Osteocyte (in vitro differentiated cells): Measurements from ENCODE around the gene SEMA4C. TPM values are rescaled to one million over a fixed set of nuclear protein-coding genes. Genes with fewer than 3 reads are reported as not detected.

Experiments
- DNase-seq: peaks from one replicate; pipeline ENCODE4 v3.0.0; 2021; ENCODE audit warnings: mixed read lengths; ENCODE audit not compliant: unreplicated experiment; ENCODE audit errors: extremely low spot score
- H3K27ac Mint-ChIP-seq: one replicate; pipeline ENCODE4 v1.8.0; 2021; ENCODE audit warnings: mild to moderate bottlenecking, mixed read lengths; ENCODE audit not compliant: unreplicated experiment
- H3K27me3 Mint-ChIP-seq: one replicate; pipeline ENCODE4 v1.8.0; 2021; ENCODE audit warnings: mixed read lengths; ENCODE audit not compliant: unreplicated experiment
- H3K36me3 Mint-ChIP-seq: one replicate; pipeline ENCODE4 v1.8.0; 2021; ENCODE audit warnings: mixed read lengths; ENCODE audit not compliant: unreplicated experiment
- H3K4me1 Mint-ChIP-seq: one replicate; pipeline ENCODE4 v1.8.0; 2021; ENCODE audit warnings: mixed read lengths; ENCODE audit not compliant: unreplicated experiment
- H3K4me3 Mint-ChIP-seq: one replicate; pipeline ENCODE4 v1.8.0; 2021; ENCODE audit warnings: mild to moderate bottlenecking, moderate library complexity, mixed read lengths; ENCODE audit not compliant: unreplicated experiment
- H3K9me3 Mint-ChIP-seq: one replicate; pipeline ENCODE4 v1.8.0; 2021; ENCODE audit warnings: mixed read lengths; ENCODE audit not compliant: unreplicated experiment
- total RNA-seq: library from RNA; stranded (reverse); gene quantifications from 2 replicates; pipeline ENCODE4 v1.2.1, GENCODE V29; 2021
- TF ChIP-seq, protein P1 (sequence below): fragments of 200-600 bp; sonication (generic); IDR thresholded peaks from 2 replicates; pipeline ENCODE4 v1.5.0; 2021; ENCODE audit warnings: antibody characterized with exemption, mild to moderate bottlenecking, moderate library complexity

Gene SEMA4C
- total RNA-seq, 1 donor from 2014 or later = 33.8 TPM

- DNase-seq = no peak
- Mint-ChIP-seq H3K9me3 (no peaks in the 10 kb centered on the region), H3K36me3 (no peaks in the 10 kb centered on the region), H3K4me1 (peaks cover 32% of the 10 kb centered on the region), H3K27ac (no peak overlapping the region), H3K4me3 (no peak overlapping the region), H3K27me3 (peaks cover 10% of the 10 kb centered on the region)
- TF ChIP-seq, protein P1, sequence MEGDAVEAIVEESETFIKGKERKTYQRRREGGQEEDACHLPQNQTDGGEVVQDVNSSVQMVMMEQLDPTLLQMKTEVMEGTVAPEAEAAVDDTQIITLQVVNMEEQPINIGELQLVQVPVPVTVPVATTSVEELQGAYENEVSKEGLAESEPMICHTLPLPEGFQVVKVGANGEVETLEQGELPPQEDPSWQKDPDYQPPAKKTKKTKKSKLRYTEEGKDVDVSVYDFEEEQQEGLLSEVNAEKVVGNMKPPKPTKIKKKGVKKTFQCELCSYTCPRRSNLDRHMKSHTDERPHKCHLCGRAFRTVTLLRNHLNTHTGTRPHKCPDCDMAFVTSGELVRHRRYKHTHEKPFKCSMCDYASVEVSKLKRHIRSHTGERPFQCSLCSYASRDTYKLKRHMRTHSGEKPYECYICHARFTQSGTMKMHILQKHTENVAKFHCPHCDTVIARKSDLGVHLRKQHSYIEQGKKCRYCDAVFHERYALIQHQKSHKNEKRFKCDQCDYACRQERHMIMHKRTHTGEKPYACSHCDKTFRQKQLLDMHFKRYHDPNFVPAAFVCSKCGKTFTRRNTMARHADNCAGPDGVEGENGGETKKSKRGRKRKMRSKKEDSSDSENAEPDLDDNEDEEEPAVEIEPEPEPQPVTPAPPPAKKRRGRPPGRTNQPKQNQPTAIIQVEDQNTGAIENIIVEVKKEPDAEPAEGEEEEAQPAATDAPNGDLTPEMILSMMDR = no peak
These were observed 26.1 kb upstream of the SEMA4C start for GRCh38 chr2:96895746-96896651.

GRCh38 chr2:96895032-96895745 is 25.3 kb upstream of the SEMA4C start:
- no peaks in the 10 kb centered on the region for H3K36me3 Mint-ChIP-seq
- DNase-seq = no peak
- H3K4me3 Mint-ChIP-seq = no peak overlapping the region
- H3K4me1 Mint-ChIP-seq = peaks cover 36% of the 10 kb centered on the region
- no peak overlapping the region for H3K27ac Mint-ChIP-seq
- peaks cover 10% of the 10 kb centered on the region for H3K27me3 Mint-ChIP-seq
- H3K9me3 Mint-ChIP-seq = no peaks in the 10 kb centered on the region
- TF ChIP-seq, protein P1 = no peak

GRCh38 chr2:96894151-96894531 is 24.3 kb upstream of the SEMA4C start:
- H3K36me3 Mint-ChIP-seq = no peaks in the 10 kb centered on the region
- DNase-seq = no peak
- H3K27ac Mint-ChIP-seq = no peak overlapping the region
- peaks cover 7% of the 10 kb centered on the region for H3K27me3 Mint-ChIP-seq
- peaks cover 36% of the 10 kb centered on the region for H3K4me1 Mint-ChIP-seq
- TF ChIP-seq, protein P1 = no peak
- H3K4me3 Mint-ChIP-seq = no peak overlapping the region
- H3K9me3 Mint-ChIP-seq = no peaks in the 10 kb centered on the region

DNA sequence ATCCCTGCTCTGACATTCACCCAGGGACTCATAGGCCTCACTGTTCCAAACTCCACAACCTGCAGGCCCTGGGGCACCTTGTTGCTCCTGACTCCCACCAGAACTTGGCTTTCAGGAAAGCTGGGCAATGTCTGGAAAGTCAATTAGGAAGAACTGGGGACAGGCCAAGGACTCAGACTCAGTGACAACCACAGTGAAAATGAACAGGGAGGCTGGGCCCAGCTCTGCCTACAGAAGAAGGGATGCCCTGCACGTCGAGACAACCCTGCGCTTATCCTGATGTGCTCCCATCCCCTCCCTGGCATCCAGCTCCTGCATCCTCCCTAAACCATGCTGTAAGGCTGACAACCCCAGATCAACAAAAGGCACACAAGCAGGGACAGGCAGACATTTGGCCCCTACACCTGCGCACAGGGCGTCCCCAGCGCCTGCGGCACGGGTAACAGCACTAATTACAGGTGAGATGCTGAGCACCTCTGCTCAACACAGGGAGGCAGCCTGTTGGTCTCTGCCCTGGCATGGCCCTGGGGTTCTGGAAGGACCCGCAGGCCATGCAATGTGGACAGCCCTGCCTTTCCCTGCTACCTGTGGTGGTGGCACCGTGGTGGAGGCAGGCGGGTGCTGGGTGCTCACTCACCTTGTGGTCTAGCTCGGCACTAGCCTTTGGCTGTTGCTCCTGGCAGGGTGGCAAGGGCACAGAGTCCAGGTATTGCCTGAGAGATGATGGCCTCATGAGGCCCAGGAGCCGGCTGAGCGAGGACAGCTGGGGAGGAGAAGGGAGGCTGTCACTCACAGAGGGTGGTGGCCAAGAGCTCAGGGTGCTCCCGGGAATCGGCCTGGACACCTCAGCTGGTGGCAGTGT is 23.6 kb upstream of the SEMA4C start:
- TF ChIP-seq, protein P1 = no peak
- no peaks in the 10 kb centered on the region for H3K9me3 Mint-ChIP-seq
- H3K4me1 Mint-ChIP-seq = peaks cover 36% of the 10 kb centered on the region
- H3K27me3 Mint-ChIP-seq = peaks cover 7% of the 10 kb centered on the region
- H3K4me3 Mint-ChIP-seq = no peak overlapping the region
- no peaks in the 10 kb centered on the region for H3K36me3 Mint-ChIP-seq
- no peak for DNase-seq
- no peak overlapping the region for H3K27ac Mint-ChIP-seq
